ENCODE data around the gene NELFB.

NELFB gene

DNA sequence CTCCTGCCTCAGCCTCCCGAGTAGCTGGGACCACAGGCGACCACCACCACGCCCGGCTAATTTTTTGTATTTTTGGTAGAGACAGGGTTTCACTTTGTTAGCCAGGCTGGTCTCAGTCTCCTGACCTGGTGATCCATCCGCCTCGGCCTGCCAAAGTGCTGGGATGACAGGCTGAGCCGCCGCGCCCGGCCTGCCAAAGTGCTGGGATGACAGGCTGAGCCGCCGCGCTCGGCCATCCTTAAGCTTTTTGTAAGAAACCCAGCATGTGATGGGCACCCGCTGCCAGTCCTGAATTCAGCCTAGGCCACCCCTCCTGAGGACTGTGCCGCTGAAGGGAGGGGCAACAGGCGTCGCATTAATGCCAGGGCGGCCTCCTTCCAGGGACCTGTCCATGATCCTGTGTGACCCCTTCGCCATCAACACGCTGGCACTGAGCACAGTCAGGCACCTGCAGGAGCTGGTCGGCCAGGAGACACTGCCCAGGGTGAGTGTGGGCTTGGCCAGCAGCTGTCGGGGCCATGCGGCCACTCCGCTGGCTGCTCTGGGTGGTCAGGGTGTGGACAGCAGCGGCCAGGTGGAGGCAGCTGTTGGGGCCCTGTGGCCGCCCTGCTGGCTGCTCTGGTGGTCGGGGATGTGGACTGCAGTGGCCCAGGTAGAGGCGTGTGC, 10.5 kb downstream of the NELFB start:
- DNase-seq (ENCODE audit: low read depth) = no peak
- TF ChIP-seq, protein P1, sequence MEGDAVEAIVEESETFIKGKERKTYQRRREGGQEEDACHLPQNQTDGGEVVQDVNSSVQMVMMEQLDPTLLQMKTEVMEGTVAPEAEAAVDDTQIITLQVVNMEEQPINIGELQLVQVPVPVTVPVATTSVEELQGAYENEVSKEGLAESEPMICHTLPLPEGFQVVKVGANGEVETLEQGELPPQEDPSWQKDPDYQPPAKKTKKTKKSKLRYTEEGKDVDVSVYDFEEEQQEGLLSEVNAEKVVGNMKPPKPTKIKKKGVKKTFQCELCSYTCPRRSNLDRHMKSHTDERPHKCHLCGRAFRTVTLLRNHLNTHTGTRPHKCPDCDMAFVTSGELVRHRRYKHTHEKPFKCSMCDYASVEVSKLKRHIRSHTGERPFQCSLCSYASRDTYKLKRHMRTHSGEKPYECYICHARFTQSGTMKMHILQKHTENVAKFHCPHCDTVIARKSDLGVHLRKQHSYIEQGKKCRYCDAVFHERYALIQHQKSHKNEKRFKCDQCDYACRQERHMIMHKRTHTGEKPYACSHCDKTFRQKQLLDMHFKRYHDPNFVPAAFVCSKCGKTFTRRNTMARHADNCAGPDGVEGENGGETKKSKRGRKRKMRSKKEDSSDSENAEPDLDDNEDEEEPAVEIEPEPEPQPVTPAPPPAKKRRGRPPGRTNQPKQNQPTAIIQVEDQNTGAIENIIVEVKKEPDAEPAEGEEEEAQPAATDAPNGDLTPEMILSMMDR (conservative IDR thresholded peaks at IDR 0.05; ENCODE audit: low read length) = no peak
- no peak overlapping the region for H3K4me3 ChIP-seq (ENCODE audit: low read length)

DNA sequence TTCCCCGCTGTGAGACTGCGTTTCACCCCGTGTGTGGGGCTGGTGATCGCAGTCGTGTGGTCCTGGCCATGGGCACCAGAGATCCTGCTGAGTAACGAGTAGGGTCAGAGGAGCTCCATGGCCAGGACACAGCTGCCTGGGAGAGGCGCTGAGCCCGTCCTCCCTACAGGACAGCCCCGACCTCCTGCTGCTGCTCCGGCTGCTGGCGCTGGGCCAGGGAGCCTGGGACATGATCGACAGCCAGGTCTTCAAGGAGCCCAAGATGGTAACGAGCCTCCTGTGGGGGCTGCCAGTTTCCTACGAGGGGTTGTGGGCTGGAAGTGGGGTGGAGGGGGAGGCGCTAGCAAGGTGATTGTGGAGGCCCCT, 11.0 kb downstream of the NELFB start:
- TF ChIP-seq, protein P1 (conservative IDR thresholded peaks at IDR 0.05; ENCODE audit: low read length) = no peak
- H3K4me3 ChIP-seq (ENCODE audit: low read length) = no peak overlapping the region
- DNase-seq (ENCODE audit: low read depth) = no peak

DNA sequence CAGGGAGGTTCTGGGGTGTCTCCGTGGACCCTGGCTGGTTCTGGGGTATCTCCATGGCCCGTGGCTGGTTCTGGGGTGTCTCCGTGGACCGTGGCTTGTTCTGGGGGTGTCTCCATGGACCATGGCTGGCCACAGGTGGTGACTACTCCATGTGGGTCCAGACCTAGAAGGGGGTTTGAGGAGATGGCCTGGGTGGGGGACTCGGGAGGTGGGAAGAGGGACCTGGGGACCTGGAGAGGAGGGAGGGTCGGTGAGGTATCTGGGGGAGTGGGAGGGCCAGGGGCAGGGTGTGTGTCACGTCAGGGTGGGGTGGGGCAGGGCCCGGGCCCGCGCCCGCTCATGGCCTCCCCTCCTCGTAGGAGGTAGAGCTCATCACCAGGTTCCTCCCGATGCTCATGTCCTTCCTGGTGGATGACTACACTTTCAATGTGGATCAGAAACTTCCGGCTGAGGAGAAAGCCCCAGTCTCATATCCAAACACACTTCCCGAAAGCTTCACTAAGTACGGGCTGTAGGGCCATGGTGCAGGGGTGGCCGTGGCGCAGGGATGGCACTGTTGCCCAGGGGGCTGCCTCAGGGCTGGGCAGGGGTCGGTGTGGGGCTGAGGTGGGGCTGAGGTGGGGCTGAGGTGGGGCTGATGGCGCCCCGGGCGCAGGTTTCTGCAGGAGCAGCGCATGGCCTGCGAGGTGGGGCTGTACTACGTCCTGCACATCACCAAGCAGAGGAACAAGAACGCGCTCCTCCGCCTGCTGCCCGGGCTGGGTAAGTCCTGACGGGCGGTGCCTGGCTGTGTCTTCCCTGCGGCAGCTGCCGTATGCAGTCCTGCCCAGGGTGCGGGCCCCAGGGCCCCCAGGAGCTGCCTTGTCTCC, 11.7 kb downstream of the NELFB start:
- TF ChIP-seq, protein P1 (conservative IDR thresholded peaks at IDR 0.05; ENCODE audit: low read length) = no peak

DNA sequence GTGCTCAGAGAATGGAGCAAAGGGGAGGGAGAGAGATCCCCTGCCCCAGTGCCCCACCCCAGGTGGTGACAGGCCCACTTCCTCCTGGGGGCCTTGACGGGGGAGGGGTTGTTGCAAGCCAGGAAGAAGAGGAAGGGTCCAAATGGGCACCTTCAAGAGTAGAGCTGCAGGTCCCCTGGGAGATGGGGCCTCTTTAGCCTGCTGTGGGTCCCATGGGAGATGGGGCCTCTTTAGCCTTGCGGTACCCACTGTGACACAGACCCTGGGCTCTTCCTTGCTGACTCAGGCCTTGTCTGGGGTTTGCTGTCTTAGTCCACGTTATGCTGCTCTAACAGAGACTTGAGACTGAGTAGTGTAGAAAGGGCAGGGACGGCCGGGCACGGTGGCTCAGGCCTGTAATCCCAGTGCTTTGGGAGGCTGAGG, 12.8 kb downstream of the NELFB start:
- no peak overlapping the region for H3K4me3 ChIP-seq (ENCODE audit: low read length)
- TF ChIP-seq, protein P1 (conservative IDR thresholded peaks at IDR 0.05; ENCODE audit: low read length) = no peak
- no peak for DNase-seq (ENCODE audit: low read depth)

More for the DNA sequence above, 11.7 kb downstream of the NELFB start:
- no peak overlapping the region for H3K4me3 ChIP-seq (ENCODE audit: low read length)
- no peak for DNase-seq (ENCODE audit: low read depth)

DNA sequence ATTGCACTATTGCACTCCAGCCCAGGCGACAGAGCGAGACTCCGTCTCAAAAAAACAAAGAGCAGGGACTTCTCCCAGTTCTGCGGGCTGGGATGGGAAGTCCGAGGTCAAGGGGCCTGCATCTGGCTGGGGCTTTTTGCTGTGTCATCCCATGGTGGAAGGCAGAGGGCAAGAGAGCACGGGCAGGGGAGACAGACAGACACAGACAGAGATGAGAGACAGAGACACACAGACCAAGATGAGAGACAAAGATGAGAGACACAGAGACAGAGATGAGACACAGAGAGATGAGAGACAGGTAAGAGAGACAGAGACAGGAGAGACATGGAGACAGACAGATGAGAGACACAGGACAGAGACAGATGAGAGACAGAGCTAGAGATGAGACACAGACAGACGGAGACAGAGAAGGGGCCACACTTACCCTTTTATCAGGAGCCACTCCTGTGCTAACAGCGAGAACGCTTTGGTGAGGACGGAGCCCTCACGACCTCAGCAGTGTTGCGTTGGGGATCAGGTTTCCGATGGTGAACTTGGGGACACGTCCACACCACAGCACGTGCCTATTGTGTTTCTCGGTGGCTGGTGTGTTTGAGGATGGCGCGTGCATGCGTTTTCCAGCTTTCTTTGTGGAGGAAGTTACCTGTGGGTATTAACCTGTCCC, 13.5 kb downstream of the NELFB start:
- TF ChIP-seq, protein P1 (conservative IDR thresholded peaks at IDR 0.05; ENCODE audit: low read length) = no peak
- no peak for DNase-seq (ENCODE audit: low read depth)
- H3K4me3 ChIP-seq (ENCODE audit: low read length) = no peak overlapping the region

DNA sequence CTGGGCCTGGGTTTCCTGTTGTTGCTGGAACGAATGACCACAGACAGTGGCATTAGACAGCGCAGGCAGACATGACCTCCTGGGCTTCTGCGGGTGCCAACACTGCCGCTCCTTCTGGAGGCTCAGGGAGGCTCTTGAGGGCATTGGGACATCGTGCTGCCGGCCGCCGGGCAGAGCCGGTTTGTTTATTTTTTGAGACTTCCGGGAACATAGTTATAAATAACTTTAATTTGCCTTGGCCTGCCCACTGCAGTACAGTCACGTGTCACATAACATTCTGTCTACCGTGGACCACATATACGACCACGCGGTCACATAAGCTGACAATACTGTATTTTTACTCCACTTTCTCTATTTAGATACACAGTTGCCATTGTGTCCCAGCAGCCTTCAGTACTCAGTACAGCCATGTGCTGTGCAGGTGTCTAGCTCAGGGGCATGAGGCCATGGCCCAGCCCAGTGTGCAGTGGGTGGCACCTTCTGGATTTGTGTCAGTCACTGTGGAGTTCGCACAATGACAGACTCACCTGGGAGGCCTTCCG, 14.2 kb downstream of the NELFB start:
- DNase-seq (ENCODE audit: low read depth) = peak; percentile 32
- H3K4me3 ChIP-seq (ENCODE audit: low read length) = no peak overlapping the region
- TF ChIP-seq, protein P1 (conservative IDR thresholded peaks at IDR 0.05; ENCODE audit: low read length) = no peak
